HepG2 (cell line): ENCODE results near the gene ARPC1B. TPM values are rescaled to one million over a fixed set of nuclear protein-coding genes. Genes with fewer than 3 reads are reported as not detected.

Experiments
- ATM ChIP-seq: fragments of 450-650 bp; IDR thresholded peaks from 2 replicates; pipeline ENCODE4 v1.7.1; 2017; ENCODE audit warnings: mild to moderate bottlenecking, borderline replicate concordance
- ELF1 ChIP-seq: sonication (generic); formaldehyde crosslinking; IDR thresholded peaks from 2 replicates; pipeline ENCODE4 v1.4.0; 2020; ENCODE audit warnings: missing genetic modification reagents
- ETV5 ChIP-seq: IDR thresholded peaks from 2 replicates; pipeline ENCODE4 v1.6.1; 2018; ENCODE audit warnings: missing biosample characterization, missing genetic modification reagents, inconsistent platforms, borderline replicate concordance
- GFI1 ChIP-seq: sonication (generic); formaldehyde crosslinking; IDR thresholded peaks from 2 replicates; pipeline ENCODE4 v1.5.0; 2020; ENCODE audit warnings: missing genetic modification reagents, mild to moderate bottlenecking, borderline replicate concordance
- HMG20B ChIP-seq: conservative IDR thresholded peaks from 2 replicates; pipeline ENCODE4 v1.6.1; 2016; ENCODE audit warnings: missing genetic modification reagents, missing compliant biosample characterization
- JUND ChIP-seq: sonication (generic); formaldehyde crosslinking; IDR thresholded peaks from 2 replicates; pipeline ENCODE4 v1.8.0; 2022; ENCODE audit warnings: mild to moderate bottlenecking, missing genetic modification reagents
- NR1H2 ChIP-seq: sonication (generic); formaldehyde crosslinking; IDR thresholded peaks from 2 replicates; pipeline ENCODE4 v1.8.1; 2022; ENCODE audit warnings: low read depth, missing genetic modification reagents, borderline replicate concordance
- SNAPC2 ChIP-seq: sonication (generic); formaldehyde crosslinking; IDR thresholded peaks from 2 replicates; pipeline ENCODE4 v1.8.1; 2022; ENCODE audit warnings: mild to moderate bottlenecking, missing genetic modification reagents
- TFDP1 ChIP-seq: IDR thresholded peaks from 2 replicates; pipeline ENCODE4 v1.6.1; 2016; ENCODE audit warnings: missing compliant biosample characterization, missing genetic modification reagents, borderline replicate concordance
- THYN1 ChIP-seq: sonication (generic); formaldehyde crosslinking; IDR thresholded peaks from 2 replicates; pipeline ENCODE4 v1.8.1; 2023; ENCODE audit warnings: low read depth, mild to moderate bottlenecking, moderate library complexity, missing genetic modification reagents, borderline replicate concordance
- WIZ ChIP-seq: sonication (generic); formaldehyde crosslinking; IDR thresholded peaks from 2 replicates; pipeline ENCODE4 v1.5.1; 2020; ENCODE audit warnings: mild to moderate bottlenecking, missing genetic modification reagents
- ZNF12 ChIP-seq: sonication (generic); formaldehyde crosslinking; IDR thresholded peaks from 2 replicates; pipeline ENCODE4 v1.5.0; 2020; ENCODE audit warnings: missing genetic modification reagents
- ZNF335 ChIP-seq: sonication (generic); formaldehyde crosslinking; IDR thresholded peaks from 2 replicates; pipeline ENCODE4 v1.4.0; 2020; ENCODE audit warnings: missing genetic modification reagents
- ZNF512 ChIP-seq: sonication (generic); formaldehyde crosslinking; IDR thresholded peaks from 2 replicates; pipeline ENCODE4 v1.4.0; 2020; ENCODE audit warnings: mild to moderate bottlenecking, missing genetic modification reagents
- ZNF543 ChIP-seq: sonication (generic); formaldehyde crosslinking; IDR thresholded peaks from 2 replicates; pipeline ENCODE4 v1.4.0; 2020; ENCODE audit warnings: mild to moderate bottlenecking, missing genetic modification reagents
- ZNF75D ChIP-seq: sonication (generic); formaldehyde crosslinking; IDR thresholded peaks from 2 replicates; pipeline ENCODE4 v1.8.1; 2023; ENCODE audit warnings: missing genetic modification reagents, mild to moderate bottlenecking, borderline replicate concordance
- ZNF850 ChIP-seq: sonication (generic); formaldehyde crosslinking; conservative IDR thresholded peaks from 2 replicates; pipeline ENCODE4 v1.9.0; 2021; ENCODE audit warnings: mild to moderate bottlenecking, missing genetic modification reagents
- polyA plus RNA-seq, 8 experiments: library from polyadenylated mRNA; depleted of rRNA in 3 of 8; stranded (reverse) in 7 of 8; unstranded in 1 of 8; fragments of >200 nt; fragmentation: Illumina TruSeq in 4 of 8; extraction: Trizol in 4 of 8; gene quantifications; 2 replicates each; pipeline versions ENCODE4 v1.2.1 to v1.2.3, GENCODE V29; 2011 to 2016; ENCODE audit warnings: low read depth in 4 of 8, missing spikeins in 1 of 8, mixed read lengths in 1 of 8; ENCODE audit not compliant: insufficient read depth in 1 of 8
- total RNA-seq, 5 experiments: library from RNA; depleted of rRNA; stranded (reverse); fragments of >200 nt; fragmentation: Illumina TruSeq; extraction: Trizol; gene quantifications; 2 replicates each; pipeline ENCODE4 v1.2.3, GENCODE V29; 2016; ENCODE audit warnings: low read depth in 1 of 5
- TF ChIP-seq, protein P1 (sequence below): sonication (generic); formaldehyde crosslinking; IDR thresholded peaks from 2 replicates; pipeline ENCODE4 v1.4.0; 2020; ENCODE audit warnings: missing genetic modification reagents; ENCODE audit errors: not compliant biosample characterization
- TF ChIP-seq, protein P2 (sequence below): sonication (generic); formaldehyde crosslinking; IDR thresholded peaks from 2 replicates; pipeline ENCODE4 v1.8.0; 2022; ENCODE audit warnings: low read depth, missing genetic modification reagents
- TF ChIP-seq, protein P3 (sequence below): sonication (generic); formaldehyde crosslinking; IDR thresholded peaks from 2 replicates; pipeline ENCODE4 v1.5.0; 2020; ENCODE audit warnings: missing genetic modification reagents
- TF ChIP-seq, protein P4 (sequence below): IDR thresholded peaks from 2 replicates; pipeline ENCODE4 v1.6.1; 2016

Gene ARPC1B
- total and polyA plus RNA-seq, 2 of the 13 experiments (the other 11 are each of a cell fraction or from before 2014, with no cell fraction given), result 72.9 to 89.1 TPM

- no peak; the same call in 1 of the 2 replicates for TF ChIP-seq ZNF850 (CRISPR knock-in tag)
- peak; percentile 64; the same call in 1 of the 2 replicates for TF ChIP-seq ETV5 (CRISPR knock-in tag)
- TF ChIP-seq ZNF512, result no peak
- TF ChIP-seq ATM, result no peak
- TF ChIP-seq, protein P1, sequence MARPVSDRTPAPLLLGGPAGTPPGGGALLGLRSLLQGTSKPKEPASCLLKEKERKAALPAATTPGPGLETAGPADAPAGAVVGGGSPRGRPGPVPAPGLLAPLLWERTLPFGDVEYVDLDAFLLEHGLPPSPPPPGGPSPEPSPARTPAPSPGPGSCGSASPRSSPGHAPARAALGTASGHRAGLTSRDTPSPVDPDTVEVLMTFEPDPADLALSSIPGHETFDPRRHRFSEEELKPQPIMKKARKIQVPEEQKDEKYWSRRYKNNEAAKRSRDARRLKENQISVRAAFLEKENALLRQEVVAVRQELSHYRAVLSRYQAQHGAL, result no peak
- no peak for TF ChIP-seq ZNF75D (CRISPR knock-in tag)
- no peak for TF ChIP-seq ZNF12 (CRISPR knock-in tag)
- peak; percentile 30; the same call in 1 of the 2 replicates for TF ChIP-seq JUND
- no peak for TF ChIP-seq NR1H2
- TF ChIP-seq TFDP1 (CRISPR knock-in tag), result peak; percentile 91
- peak; percentile 96 for TF ChIP-seq ZNF335 (CRISPR knock-in tag)
- TF ChIP-seq GFI1, result peak; percentile 80; the same call in 1 of the 2 replicates
- no peak; the same call in 1 of the 2 replicates for TF ChIP-seq WIZ (CRISPR knock-in tag)
- TF ChIP-seq, protein P2, sequence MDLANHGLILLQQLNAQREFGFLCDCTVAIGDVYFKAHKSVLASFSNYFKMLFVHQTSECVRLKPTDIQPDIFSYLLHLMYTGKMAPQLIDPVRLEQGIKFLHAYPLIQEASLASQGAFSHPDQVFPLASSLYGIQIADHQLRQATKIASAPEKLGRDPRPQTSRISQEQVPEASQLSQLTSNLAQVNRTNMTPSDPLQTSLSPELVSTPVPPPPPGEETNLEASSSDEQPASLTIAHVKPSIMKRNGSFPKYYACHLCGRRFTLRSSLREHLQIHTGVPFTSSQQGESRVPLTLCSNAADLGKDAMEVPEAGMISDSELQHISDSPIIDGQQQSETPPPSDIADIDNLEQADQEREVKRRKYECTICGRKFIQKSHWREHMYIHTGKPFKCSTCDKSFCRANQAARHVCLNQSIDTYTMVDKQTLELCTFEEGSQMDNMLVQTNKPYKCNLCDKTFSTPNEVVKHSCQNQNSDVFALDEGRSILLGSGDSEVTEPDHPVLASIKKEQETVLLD (CRISPR knock-in tag), result peak; percentile 97
- TF ChIP-seq, protein P3, sequence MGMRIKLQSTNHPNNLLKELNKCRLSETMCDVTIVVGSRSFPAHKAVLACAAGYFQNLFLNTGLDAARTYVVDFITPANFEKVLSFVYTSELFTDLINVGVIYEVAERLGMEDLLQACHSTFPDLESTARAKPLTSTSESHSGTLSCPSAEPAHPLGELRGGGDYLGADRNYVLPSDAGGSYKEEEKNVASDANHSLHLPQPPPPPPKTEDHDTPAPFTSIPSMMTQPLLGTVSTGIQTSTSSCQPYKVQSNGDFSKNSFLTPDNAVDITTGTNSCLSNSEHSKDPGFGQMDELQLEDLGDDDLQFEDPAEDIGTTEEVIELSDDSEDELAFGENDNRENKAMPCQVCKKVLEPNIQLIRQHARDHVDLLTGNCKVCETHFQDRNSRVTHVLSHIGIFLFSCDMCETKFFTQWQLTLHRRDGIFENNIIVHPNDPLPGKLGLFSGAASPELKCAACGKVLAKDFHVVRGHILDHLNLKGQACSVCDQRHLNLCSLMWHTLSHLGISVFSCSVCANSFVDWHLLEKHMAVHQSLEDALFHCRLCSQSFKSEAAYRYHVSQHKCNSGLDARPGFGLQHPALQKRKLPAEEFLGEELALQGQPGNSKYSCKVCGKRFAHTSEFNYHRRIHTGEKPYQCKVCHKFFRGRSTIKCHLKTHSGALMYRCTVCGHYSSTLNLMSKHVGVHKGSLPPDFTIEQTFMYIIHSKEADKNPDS (CRISPR knock-in tag), result no peak
- TF ChIP-seq THYN1, result no peak
- TF ChIP-seq ZNF543 (CRISPR knock-in tag), result 0 out of 2 replicates have a peak, but pooled peaks have one; percentile 55
- TF ChIP-seq HMG20B, result no peak
- TF ChIP-seq, protein P4, sequence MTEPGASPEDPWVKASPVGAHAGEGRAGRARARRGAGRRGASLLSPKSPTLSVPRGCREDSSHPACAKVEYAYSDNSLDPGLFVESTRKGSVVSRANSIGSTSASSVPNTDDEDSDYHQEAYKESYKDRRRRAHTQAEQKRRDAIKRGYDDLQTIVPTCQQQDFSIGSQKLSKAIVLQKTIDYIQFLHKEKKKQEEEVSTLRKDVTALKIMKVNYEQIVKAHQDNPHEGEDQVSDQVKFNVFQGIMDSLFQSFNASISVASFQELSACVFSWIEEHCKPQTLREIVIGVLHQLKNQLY (CRISPR knock-in tag), result peak; percentile 57; the same call in 1 of the 2 replicates
- peak; percentile 74 for TF ChIP-seq ELF1 (CRISPR knock-in tag)
- TF ChIP-seq SNAPC2 (CRISPR knock-in tag), result peak; percentile 88; the same call in 1 of the 2 replicates
These were observed 64.3 kb downstream of the ARPC1B start, which contains the start of the genes CPSF4 and PTCD1 (continued) for GRCh38 chr7:99438573-99439480.
